ENCODE data around the gene ANKRD13B. TPM values are rescaled to one million over a fixed set of nuclear protein-coding genes. Genes with fewer than 3 reads are reported as not detected.

The ANKRD13B gene
- total and polyA plus RNA-seq, 2 of the 13 experiments (the other 11 are each of a cell fraction or from before 2014, with no cell fraction given): 1.7 to 1.8 TPM

GRCh38 chr17:29661213-29661612 is 68.3 kb downstream of the ANKRD13B start (continued):
- peak; percentile 35; the same call in 1 of the 2 replicates for TF ChIP-seq HNF4G (IDR thresholded peaks at IDR 0.05; ENCODE audit: borderline replicate concordance, low read depth, low read length)
- no peak for TF ChIP-seq HNF4G (CRISPR knock-in tag; IDR thresholded peaks at IDR 0.05; ENCODE audit: borderline replicate concordance, low read depth)
- peak; percentile 38 for TF ChIP-seq RARA (CRISPR knock-in tag; IDR thresholded peaks at IDR 0.05)
- TF ChIP-seq DZIP1 (CRISPR knock-in tag; IDR thresholded peaks at IDR 0.05): no peak
- TF ChIP-seq ZNF556 (CRISPR knock-in tag; IDR thresholded peaks at IDR 0.05; ENCODE audit: borderline replicate concordance): no peak
- no peak for TF ChIP-seq ZNF652 (CRISPR knock-in tag; IDR thresholded peaks at IDR 0.05; ENCODE audit: borderline replicate concordance, low read depth)
- TF ChIP-seq NCOR1 (IDR thresholded peaks at IDR 0.05; ENCODE audit: borderline replicate concordance, low read length): peak; percentile 76; the same call in 1 of the 2 replicates
- no peak for TF ChIP-seq THRA (CRISPR knock-in tag; IDR thresholded peaks at IDR 0.05; ENCODE audit: borderline replicate concordance)
- 0 out of 2 replicates have a peak, but pooled peaks have one; percentile 46 for TF ChIP-seq HOMEZ (CRISPR knock-in tag; IDR thresholded peaks at IDR 0.05; ENCODE audit: low read depth)
- no peak for TF ChIP-seq MTERF4 (CRISPR knock-in tag; IDR thresholded peaks at IDR 0.05)
- TF ChIP-seq NCOA2 (CRISPR knock-in tag; IDR thresholded peaks at IDR 0.05): peak; percentile 39; the same call in 1 of the 2 replicates
- TF ChIP-seq PAXIP1 (CRISPR knock-in tag; conservative IDR thresholded peaks at IDR 0.05): peak; percentile 55
- peak; percentile 49; the same call in 1 of the 2 replicates for TF ChIP-seq HMG20A (CRISPR knock-in tag; IDR thresholded peaks at IDR 0.05; ENCODE audit: borderline replicate concordance)
- TF ChIP-seq CREB3 (CRISPR knock-in tag; IDR thresholded peaks at IDR 0.05): no peak
- peak; percentile 48; the same call in 1 of the 2 replicates for TF ChIP-seq POGZ (CRISPR knock-in tag; IDR thresholded peaks at IDR 0.05)
- TF ChIP-seq MIER3 (CRISPR knock-in tag; IDR thresholded peaks at IDR 0.05; ENCODE audit: borderline replicate concordance): 0 out of 2 replicates have a peak, but pooled peaks have one; percentile 22

All from HepG2 (cell line).